GM21529 (cell line): ENCODE data around the gene TRIO.

Experiments
- ATAC-seq: cut with Tn5 transposase; IDR thresholded peaks from one replicate; pipeline ENCODE4 v1.9.1; 2021; ENCODE audit not compliant: unreplicated experiment

TRIO gene

DNA sequence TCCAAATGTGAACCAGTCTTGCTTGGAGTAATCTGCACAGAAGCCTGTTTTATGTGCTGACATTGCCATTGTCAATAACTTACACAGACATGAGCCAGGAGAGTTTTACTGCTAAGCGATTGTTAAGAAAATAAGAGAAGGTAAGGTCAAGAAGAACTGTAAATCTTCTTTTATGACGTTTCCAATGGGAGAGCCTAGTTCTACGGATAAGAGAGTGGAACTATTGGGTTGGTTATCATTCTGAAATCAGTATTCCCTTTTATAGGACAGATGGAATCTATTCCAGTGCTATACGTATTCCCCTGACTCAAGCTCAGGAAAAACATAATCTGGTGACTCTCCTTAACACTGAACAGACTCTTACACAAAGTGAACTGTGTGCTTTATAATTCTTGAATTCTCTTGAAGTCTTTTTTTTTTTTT lies 300.5 kb downstream of the TRIO start:
- no peak for ATAC-seq

DNA sequence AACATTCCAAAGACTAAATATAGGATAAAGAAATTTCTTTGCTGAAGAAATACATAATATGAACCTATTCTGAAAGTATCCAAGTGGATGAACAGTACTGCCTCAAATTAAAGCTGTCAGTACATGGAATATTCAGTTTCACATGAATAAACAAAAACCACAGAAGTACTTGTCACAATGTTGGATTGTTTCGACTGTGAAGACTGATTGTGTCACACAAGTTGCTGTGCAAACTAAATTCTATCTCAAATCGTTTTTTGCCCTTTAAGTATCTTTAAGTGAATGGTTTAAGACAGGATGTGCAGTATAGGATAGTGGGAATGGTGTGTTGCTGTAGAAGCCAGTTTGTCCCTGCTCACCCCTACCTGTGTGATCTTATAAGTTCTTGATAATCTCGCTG lies 301.0 kb downstream of the TRIO start:
- no peak for ATAC-seq

DNA sequence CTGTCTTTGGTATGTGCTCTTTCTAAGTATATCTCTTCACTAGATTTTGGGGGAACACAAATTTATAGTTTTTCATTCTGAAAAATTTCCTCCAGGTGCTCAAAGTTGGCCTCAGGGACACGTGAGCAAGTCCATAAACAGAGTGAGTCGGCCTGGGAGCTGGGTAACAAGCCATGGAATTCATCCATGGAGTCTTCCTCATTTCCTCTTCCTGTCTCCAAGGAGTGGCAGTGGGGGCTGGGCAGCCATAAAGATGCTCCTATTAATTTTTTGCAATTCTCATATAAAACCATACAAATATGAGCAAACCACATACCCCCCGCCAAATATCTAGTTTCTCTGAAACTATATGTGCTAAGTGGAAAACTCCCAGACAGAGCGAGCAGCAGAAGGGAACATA lies 301.9 kb downstream of the TRIO start:
- ATAC-seq: no peak

DNA sequence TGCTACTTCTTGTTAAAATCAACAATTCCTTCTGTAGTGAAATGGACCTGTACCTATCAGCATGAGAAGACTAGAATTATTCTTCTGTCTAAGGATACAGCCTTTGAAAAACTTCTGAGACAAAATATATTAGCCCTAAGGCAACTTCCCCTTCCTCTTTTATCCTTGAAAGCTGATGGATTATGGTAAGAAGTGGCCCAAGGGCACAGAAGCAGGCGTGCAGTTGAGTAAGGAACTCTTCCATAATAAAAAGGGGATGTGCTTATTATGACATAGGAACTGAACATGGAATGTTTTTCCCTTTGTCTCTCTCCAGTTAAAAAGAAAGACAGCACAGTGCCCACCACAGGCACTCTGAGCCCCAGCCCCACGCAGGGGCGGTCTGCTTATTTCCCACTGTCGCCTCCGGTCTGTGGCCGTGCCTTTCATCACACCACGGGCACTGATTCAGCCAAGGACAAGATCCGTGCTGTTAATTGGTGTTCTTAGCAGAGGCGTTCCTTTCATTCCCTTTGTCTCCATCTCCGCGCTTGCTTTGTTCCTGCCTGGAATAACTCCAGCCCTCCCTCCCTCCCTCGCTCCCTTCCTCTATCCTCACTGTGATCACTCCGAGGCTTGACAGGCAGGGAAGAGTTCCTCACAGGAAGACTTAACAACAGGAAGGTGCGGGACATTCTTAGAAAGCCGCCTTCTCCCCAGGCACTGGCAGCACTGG lies 302.6 kb downstream of the TRIO start:
- ATAC-seq: no peak

DNA sequence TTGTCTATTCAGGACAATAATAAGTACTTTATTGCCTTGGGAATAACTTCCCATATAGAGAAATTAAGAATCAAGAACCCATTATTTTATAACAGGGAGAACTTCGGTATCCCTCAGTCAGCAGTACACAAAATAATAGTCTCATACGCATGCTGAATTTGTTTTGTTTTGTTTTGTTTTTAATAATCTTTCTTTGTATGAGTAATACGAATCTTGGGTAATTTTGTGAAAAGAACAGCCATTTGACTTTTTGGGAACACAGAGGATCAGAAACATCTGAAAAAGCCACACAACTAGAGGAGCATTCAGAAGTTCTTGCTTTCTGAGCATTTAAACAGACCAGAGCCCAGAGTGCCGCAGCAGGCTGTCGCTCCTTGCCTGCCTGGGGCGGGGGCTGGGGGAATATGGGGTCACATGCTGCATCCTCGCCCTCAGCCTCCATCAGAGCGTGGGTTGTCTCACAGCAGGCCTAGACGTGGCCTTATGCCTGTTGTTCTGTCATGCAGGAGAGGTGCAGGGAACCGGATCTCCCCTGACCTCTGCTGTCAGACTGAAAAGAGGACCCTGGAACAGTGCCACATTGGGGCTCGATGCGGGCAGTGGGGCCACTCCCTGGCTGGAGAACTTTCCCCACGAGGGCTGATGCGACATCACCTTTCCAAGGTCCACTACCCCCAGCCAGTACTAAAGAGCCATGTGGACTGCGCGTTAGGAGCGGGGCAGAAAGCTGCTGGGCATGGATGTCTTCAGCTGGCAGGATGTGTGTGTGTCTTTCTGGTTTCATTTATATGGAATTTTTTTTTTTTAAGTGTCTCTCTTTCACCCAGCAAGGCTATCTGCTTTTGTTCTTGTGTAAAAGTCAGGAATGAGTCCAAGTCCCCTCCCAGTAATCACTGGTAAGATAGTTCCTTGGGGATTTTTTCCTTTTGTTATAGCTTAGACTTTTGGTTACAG lies 305.1 kb downstream of the TRIO start:
- ATAC-seq: peak; percentile 80

DNA sequence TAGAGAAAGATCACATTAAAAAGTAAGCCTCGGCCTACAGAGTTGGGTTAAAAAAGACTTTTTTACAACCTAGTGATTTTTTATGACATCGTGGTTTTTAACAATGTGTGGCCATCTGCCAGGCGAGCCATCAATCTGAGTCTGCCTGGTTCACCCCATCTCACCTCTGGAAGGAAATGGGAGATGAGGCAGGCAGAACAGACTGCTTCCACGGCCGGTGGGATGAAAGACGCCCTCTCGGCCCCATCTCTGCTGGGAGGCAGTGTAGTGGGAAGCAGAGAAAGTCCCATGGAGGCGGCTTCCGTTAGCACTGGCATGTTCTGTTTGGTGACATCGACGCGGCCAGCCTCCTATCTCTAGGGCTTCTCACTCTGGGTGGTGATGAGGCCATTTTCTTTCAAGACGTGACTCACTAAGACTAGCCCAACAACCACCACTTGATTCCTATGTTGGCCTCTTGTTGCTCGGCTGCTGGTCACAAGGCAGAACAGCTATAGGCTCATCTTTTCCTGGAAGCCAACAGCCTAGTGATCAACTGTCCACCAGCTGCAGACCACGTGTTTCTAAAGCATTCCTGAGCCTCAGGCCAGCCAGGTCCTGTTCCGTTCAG lies 306.0 kb downstream of the TRIO start:
- ATAC-seq: no peak

DNA sequence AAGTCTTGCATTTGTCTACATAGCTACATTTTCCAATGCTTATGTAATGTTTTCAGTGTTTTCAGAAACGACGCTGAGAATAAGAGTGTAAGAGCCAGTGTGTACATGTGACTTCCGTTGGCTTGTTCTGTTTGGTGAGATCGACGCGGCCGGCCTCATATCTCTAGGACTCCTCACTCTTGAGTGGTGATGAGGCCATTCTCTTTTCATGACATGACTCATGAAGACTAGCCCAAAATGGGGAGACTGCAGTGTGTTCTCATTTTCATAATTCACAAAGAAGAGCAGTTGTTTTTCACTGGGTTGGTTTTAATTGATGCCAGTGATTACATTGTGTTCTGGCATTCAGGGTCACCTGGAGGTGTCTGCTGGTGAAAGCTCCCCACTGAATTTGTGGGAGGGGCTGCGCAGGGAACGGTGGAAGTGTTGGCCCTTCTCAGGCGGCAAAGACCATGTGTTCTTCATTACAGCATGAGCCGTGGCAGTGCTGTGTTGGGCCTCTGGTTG lies 306.9 kb downstream of the TRIO start:
- no peak for ATAC-seq

DNA sequence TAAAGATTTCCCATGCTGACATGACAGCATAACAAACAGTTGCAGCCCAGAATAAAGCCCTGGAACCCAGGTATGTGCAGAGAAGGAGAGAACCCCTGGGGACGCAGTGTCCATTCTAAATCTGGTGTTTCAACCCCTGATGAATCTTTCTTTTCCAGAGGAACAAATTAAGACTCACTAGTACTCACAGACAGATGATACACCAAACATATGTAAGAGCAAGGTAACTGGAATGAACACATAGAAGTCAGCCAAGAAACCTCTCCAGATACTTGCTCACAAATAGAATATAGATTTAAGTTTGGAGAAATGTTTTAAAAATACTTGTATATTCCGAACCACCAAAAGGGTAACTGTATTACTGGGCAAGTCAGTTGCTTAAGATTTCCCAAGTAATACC lies 307.6 kb downstream of the TRIO start:
- no peak for ATAC-seq

DNA sequence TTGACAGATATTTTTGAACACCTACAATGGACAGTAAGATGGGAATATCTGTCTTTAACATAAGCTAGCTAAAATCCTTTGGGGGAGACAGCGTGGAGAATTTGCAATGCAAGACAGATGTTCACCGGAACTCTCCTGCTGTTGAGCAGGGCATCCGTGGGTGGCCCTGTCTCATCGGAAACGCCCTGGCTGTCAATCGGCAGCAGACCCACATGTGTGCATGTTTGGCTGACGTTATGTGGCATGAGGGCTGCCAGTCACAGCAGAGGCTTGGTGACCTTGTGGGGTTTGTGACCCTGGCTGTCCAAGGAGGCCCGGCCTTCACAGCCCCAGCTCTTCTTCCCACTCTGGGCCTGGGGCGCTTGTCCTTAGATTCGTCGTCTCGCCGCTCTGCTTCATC lies 308.7 kb downstream of the TRIO start:
- no peak for ATAC-seq

DNA sequence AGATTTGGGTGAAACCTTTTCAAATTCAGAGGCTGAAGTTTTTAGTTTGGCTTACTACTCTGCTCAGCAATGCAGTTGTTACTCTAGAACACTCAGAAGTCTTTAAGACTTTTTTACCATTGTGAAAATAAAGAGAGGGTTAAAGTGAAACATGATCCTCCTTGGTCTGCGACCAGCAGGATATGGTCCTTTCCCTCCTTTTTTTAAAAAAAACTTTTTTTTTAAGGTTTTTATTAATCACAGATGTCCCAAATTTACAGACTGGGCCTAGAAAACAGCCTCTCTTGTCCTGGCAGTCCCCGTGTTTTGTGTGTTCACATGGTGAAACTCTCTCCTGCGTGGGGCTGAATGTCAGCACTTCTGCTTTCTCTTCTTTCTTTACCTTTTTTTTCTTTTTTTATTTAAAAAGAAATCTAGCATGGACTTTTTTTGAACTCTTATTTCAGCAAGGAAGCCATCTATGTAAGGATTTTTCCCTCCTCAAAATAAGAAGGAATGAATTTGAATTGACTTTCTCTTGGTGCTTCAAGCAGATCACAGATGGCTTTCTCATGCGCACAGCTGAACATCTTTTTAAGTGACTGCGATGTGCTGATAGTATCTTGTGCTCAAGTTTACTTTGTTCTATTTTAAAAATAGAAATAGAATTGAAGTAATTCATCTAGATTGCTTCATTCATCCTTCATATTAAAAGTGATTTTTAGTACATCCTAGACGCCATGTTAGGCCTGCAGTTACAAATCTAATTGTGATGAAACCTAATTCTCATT lies 309.7 kb downstream of the TRIO start:
- no peak for ATAC-seq

DNA sequence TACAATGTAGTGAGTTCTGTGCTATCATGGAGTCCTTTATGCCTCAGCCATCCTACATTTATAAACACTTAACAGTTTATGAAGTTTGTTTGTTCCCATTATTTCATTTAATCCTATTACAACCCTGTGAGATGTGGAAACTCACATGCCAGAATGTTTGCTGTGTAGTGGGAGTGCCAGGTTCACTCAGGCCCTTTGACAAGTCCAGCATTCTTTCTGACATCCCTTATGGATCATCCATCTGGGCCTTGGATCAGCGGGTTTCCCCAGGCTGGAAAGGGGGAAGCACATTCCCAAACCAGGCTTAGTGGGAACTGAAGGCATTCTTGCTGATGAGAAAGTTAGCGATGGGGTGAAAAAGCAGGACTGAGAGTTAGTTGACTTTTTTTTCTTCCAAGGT lies 310.3 kb downstream of the TRIO start:
- no peak for ATAC-seq

DNA sequence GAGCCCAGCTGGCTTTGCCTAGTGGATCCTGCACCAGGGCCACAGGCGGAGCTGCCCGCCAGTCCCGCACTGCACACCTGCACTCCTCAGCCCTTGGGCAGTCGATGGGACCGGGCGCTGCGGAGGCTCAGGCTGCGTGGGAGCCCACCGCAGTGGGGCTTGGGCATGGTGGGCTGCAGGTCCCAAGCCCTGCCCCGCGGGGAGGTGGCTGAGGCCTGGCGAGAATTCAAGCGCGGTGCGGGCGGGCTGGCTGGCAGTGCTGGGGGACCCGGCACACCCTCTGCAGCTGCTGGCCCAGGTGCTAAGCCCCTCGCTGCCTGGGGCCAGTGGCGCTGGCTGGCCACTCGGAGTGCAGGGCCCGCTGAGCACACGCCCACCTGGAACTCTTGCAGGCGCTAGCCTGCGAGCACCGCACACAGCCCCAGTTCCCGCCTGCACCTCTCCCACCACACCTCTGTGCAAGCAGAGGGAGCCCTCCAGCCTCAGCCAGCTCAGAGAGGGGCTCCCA lies 312.7 kb downstream of the TRIO start:
- ATAC-seq: no peak

DNA sequence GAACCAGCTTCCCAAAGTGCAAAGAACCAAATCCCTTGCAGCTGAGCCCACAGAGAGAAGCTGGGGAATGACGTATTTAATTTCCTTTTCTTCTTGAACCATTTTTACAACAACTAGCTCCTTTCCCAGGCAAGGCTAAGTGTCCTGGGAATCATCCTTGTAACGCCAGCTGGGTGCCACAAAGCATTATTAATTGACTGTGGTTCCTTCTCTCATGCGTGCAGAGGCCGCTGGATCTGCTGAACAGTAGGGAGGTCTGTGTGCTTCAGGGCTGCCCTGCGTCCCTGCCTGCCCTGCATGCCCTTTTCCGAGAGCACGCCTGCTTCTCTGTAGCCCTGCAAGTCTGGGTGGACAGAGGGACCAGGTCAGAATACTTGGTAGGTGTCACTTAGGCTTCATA lies 314.3 kb downstream of the TRIO start:
- ATAC-seq: no peak

DNA sequence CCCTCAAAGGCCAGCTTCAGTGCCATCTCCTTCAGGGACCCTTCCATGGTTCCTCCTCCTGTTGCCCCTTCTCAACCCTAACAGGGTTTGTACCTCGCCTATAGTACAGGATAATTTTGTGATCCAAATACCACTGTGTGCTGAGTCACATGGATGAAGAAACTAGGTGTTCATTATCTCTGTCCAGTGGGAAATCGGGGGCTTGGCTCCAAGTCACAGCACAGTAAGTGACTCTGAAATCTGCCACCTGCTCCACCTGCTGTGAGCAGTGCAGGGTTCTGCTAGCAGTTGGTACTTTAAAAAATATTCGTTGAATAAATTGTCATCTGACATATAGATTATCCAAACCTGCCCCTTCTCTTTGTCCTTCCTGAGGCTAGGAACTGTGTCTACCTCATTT lies 315.3 kb downstream of the TRIO start:
- ATAC-seq: no peak

DNA sequence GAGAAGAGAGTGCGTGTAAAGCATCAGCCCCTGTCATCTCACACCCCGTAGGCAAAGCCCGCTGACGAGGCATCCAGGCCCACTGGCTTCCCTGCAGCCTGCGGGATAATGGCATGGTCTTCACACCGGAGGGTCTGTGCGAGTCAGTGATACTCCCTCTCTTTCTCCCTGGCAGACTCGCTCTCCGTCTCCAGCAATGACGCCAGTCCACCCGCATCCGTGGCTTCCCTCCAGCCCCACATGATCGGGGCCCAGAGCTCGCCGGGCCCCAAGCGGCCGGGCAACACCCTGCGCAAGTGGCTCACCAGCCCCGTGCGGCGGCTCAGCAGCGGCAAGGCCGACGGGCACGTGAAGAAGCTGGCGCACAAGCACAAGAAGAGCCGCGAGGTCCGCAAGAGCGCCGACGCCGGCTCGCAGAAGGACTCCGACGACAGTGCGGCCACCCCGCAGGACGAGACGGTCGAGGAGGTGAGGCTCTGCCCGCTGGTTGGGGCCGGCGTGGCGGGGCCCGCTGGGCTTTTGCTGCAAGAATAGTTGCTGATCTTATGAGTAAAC lies 317.8 kb downstream of the TRIO start:
- no peak for ATAC-seq

DNA sequence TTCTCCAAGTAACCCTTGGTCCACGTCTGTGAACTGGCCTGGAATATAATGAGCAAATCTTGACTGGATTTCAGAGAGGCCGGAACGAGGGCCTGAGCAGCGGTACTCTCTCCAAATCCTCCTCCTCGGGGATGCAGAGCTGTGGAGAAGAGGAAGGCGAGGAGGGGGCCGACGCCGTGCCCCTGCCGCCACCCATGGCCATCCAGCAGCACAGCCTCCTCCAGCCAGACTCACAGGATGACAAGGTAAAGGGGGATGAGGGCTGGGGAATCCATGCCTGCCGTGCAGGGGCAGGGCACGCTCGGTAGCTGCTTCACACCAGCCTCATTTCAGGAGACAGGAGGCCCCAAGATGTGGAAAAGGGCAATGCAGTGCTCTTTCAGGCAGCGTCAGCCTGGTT lies 319.5 kb downstream of the TRIO start:
- ATAC-seq: no peak

DNA sequence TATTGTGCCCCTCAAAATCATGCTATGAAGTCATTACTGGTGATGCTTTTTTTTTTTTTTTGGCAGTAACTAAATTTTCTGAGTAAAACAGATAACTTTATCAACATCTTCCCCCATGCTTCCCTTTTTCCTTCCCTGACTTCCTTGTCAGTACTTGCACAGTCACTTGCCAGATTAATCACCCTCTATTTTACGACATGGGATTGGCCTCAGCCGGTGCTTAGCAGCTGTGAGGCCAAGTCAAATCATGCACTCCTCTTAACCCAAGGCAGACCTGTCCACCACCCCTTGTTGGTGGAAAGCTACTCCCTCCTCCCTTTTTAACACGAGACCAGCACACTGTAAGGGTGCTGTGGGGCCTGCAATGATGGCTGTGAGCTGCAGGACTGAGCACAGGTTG lies 320.5 kb downstream of the TRIO start:
- no peak for ATAC-seq

DNA sequence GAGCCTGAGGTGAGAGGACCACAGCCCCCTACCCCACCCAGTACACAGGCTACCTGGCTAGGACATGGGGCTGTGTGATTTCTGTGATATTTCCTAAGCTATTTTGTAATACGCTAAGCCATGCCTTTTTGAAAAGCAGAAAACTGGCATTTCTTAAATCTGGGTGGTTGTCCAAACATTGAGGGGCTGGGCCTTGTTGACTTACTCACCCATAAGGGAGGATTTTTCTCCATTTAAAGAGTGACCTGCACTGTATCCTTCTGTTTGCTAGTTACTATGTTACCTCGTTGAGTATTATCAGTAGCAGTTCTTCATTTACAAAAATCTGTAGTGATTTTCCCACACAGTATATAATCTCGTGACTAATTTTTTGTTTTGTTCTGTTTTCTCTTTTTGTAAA lies 321.0 kb downstream of the TRIO start:
- ATAC-seq: no peak

DNA sequence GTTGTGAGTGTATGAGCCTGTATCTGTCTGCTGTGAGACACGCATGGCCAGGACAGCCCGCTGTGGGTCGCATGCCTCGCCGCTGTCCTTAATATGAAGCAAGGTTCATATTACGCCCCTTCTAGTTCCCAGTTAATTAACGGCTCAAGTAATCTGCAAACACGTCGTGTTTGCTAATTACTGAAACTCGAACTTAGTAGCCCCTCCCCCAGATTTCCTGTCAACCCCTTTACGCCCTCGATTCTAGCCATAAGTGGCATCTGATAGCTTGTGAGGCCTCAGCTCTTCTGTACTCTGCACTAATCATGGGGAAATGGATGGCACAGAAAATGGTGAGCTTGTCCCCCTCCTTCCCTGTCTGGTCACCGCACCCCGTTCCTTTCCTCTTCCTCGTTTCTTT lies 321.5 kb downstream of the TRIO start:
- no peak for ATAC-seq

DNA sequence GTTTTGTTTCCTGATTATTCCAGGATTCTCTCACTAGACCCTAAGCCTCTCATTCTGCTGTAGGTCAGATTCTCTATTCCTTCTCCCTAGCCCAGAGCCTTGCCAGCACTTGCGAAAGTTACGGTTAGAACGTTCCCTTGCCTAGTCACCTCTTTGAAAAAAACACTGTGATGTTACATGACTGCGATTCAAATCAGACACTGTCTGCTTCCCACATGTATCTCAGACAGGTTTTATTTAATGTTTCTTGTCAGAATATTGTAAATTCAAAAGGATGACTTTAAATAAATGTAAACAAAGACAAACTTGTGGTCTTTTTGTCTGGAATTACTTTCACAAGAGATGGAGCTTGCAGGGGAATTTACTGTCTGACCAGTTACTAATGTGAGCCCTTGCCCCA lies 322.0 kb downstream of the TRIO start:
- no peak for ATAC-seq
